Panc1 (cell line): Measurements from ENCODE around the gene PADI2.
A peak's percentile ranks its signal among the peaks of the same experiment; 100 is the strongest.

Source experiments
- CTCF ChIP-seq: fragments of 450-650 bp; IDR thresholded peaks from 2 replicates; pipeline ENCODE4 v1.5.1; 2017; ENCODE audit warnings: mild to moderate bottlenecking
- POLR2AphosphoS5 ChIP-seq: IDR thresholded peaks from 2 replicates; pipeline ENCODE4 v1.6.1; 2012; ENCODE audit warnings: mild to moderate bottlenecking, low read depth, low read length, moderate library complexity

- no peak for TF ChIP-seq CTCF
- TF ChIP-seq POLR2AphosphoS5, result peak; percentile 59; the same call in 1 of the 2 replicates
Observed at GRCh38 chr1:17082761-17083160, 36.5 kb downstream of the PADI2 start.
